ENCODE measurements around the gene SLC25A25. TPM values are rescaled to one million over a fixed set of nuclear protein-coding genes. Genes with fewer than 3 reads are reported as not detected.

The SLC25A25 gene
- total and polyA plus RNA-seq, 9 of the 15 experiments (the other 6 are each of a cell fraction or from before 2014, with no cell fraction given): 0.07 to 35.9 (median 23.2) TPM

Other genes starting within 250 kb of the SLC25A25 start
Only the 7 nearest of the 15 such genes appear.
- gene DPM2, start 130.4 kb upstream of the SLC25A25 start, total RNA-seq (2014; rRNA removed): 56.6 and 88.7 TPM in 2 replicates
- gene DPM2, start 130.4 kb upstream of the SLC25A25 start, total RNA-seq (2014; rRNA removed; fragmentation: Illumina TruSeq; extraction: Trizol): 48.1 and 53.8 TPM in 2 replicates
- gene DPM2, start 130.4 kb upstream of the SLC25A25 start, total RNA-seq (2015; rRNA removed; fragmentation: Illumina TruSeq; extraction: Trizol): 71.1 and 73.4 TPM in 2 replicates
- gene DPM2, start 130.4 kb upstream of the SLC25A25 start, total RNA-seq (2021): 95.3 and 102 TPM in 2 replicates
- 93.8 and 101 TPM in 2 replicates for gene DPM2, start 130.4 kb upstream of the SLC25A25 start, polyA plus RNA-seq (2011; rRNA removed)
- 126 and 142 TPM in 2 replicates for gene DPM2, start 130.4 kb upstream of the SLC25A25 start, polyA plus RNA-seq (2014; fragmentation: Illumina TruSeq; extraction: Trizol)
- 10 to 100 TPM; 43.5 to 69.3 TPM for gene DPM2, start 130.4 kb upstream of the SLC25A25 start, polyA plus RNA-seq (2014; fragmentation: Nextera tagmentation; extraction: Ambion mirVana)
- 104 and 107 TPM in 2 replicates for gene DPM2, start 130.4 kb upstream of the SLC25A25 start, polyA plus RNA-seq (2014; rRNA removed)
- 2.1 and 4.5 TPM in 2 replicates for gene EEIG1, start 87.2 kb upstream of the SLC25A25 start, total RNA-seq (2014; rRNA removed)
- gene EEIG1, start 87.2 kb upstream of the SLC25A25 start, total RNA-seq (2014; rRNA removed; fragmentation: Illumina TruSeq; extraction: Trizol): 1.6 and 2.3 TPM in 2 replicates
- gene EEIG1, start 87.2 kb upstream of the SLC25A25 start, total RNA-seq (2015; rRNA removed; fragmentation: Illumina TruSeq; extraction: Trizol): 2.8 and 4.1 TPM in 2 replicates
- 11.2 and 16.7 TPM in 2 replicates for gene EEIG1, start 87.2 kb upstream of the SLC25A25 start, total RNA-seq (2021)
- 4.4 and 7.7 TPM in 2 replicates for gene EEIG1, start 87.2 kb upstream of the SLC25A25 start, polyA plus RNA-seq (2011; rRNA removed)
- 5.6 and 9.1 TPM in 2 replicates for gene EEIG1, start 87.2 kb upstream of the SLC25A25 start, polyA plus RNA-seq (2014; fragmentation: Illumina TruSeq; extraction: Trizol)
- under 1 TPM; 0.17 to 0.25 TPM for gene EEIG1, start 87.2 kb upstream of the SLC25A25 start, polyA plus RNA-seq (2014; fragmentation: Nextera tagmentation; extraction: Ambion mirVana)
- 3.6 and 6.6 TPM in 2 replicates for gene EEIG1, start 87.2 kb upstream of the SLC25A25 start, polyA plus RNA-seq (2014; rRNA removed)
- 21.3 and 27.6 TPM in 2 replicates for gene NAIF1, start 912 bp upstream of the SLC25A25 start, total RNA-seq (2014; rRNA removed)
- 15.8 and 16.2 TPM in 2 replicates for gene NAIF1, start 912 bp upstream of the SLC25A25 start, total RNA-seq (2014; rRNA removed; fragmentation: Illumina TruSeq; extraction: Trizol)
- gene NAIF1, start 912 bp upstream of the SLC25A25 start, total RNA-seq (2015; rRNA removed; fragmentation: Illumina TruSeq; extraction: Trizol): 15.9 and 17.4 TPM in 2 replicates
- 23.1 and 26.6 TPM in 2 replicates for gene NAIF1, start 912 bp upstream of the SLC25A25 start, total RNA-seq (2021)
- gene NAIF1, start 912 bp upstream of the SLC25A25 start, polyA plus RNA-seq (2011; rRNA removed): 17.2 and 21.5 TPM in 2 replicates
- gene NAIF1, start 912 bp upstream of the SLC25A25 start, polyA plus RNA-seq (2014; fragmentation: Illumina TruSeq; extraction: Trizol): 16.3 and 16.9 TPM in 2 replicates
- 1 to 10 TPM; 4.8 to 5.3 TPM for gene NAIF1, start 912 bp upstream of the SLC25A25 start, polyA plus RNA-seq (2014; fragmentation: Nextera tagmentation; extraction: Ambion mirVana)
- gene NAIF1, start 912 bp upstream of the SLC25A25 start, polyA plus RNA-seq (2014; rRNA removed): 17.7 and 17.8 TPM in 2 replicates
- 196 and 257 TPM in 2 replicates for gene PTGES2, start 59.5 kb downstream of the SLC25A25 start, total RNA-seq (2014; rRNA removed)
- 34.3 and 50.3 TPM in 2 replicates for gene PTGES2, start 59.5 kb downstream of the SLC25A25 start, total RNA-seq (2014; rRNA removed; fragmentation: Illumina TruSeq; extraction: Trizol)
- 98.9 and 102 TPM in 2 replicates for gene PTGES2, start 59.5 kb downstream of the SLC25A25 start, total RNA-seq (2015; rRNA removed; fragmentation: Illumina TruSeq; extraction: Trizol)
- gene PTGES2, start 59.5 kb downstream of the SLC25A25 start, total RNA-seq (2021): 135 and 137 TPM in 2 replicates
- 90.1 and 106 TPM in 2 replicates for gene PTGES2, start 59.5 kb downstream of the SLC25A25 start, polyA plus RNA-seq (2011; rRNA removed)
- 89.2 and 128 TPM in 2 replicates for gene PTGES2, start 59.5 kb downstream of the SLC25A25 start, polyA plus RNA-seq (2014; fragmentation: Illumina TruSeq; extraction: Trizol)
- 1 to 10 TPM; 2.4 to 6.2 TPM for gene PTGES2, start 59.5 kb downstream of the SLC25A25 start, polyA plus RNA-seq (2014; fragmentation: Nextera tagmentation; extraction: Ambion mirVana)
- gene PTGES2, start 59.5 kb downstream of the SLC25A25 start, polyA plus RNA-seq (2014; rRNA removed): 128 and 149 TPM in 2 replicates
- gene LCN2, start 81.2 kb downstream of the SLC25A25 start, total RNA-seq (2014; rRNA removed): 0.20 and 0.54 TPM in 2 replicates
- gene LCN2, start 81.2 kb downstream of the SLC25A25 start, total RNA-seq (2014; rRNA removed; fragmentation: Illumina TruSeq; extraction: Trizol): 0.47 TPM in 1 of 2 replicates, not detected in the other
- not detected in 2 replicates for gene LCN2, start 81.2 kb downstream of the SLC25A25 start, total RNA-seq (2015; rRNA removed; fragmentation: Illumina TruSeq; extraction: Trizol)
- 0.40 and 0.72 TPM in 2 replicates for gene LCN2, start 81.2 kb downstream of the SLC25A25 start, total RNA-seq (2021)
- gene LCN2, start 81.2 kb downstream of the SLC25A25 start, polyA plus RNA-seq (2011; rRNA removed): 0.60 and 1.2 TPM in 2 replicates
- gene LCN2, start 81.2 kb downstream of the SLC25A25 start, polyA plus RNA-seq (2014; fragmentation: Illumina TruSeq; extraction: Trizol): 0.22 and 1.0 TPM in 2 replicates
- gene LCN2, start 81.2 kb downstream of the SLC25A25 start, polyA plus RNA-seq (2014; fragmentation: Nextera tagmentation; extraction: Ambion mirVana): under 1 TPM; 0.10 to 0.11 TPM
- gene LCN2, start 81.2 kb downstream of the SLC25A25 start, polyA plus RNA-seq (2014; rRNA removed): 0.21 and 0.65 TPM in 2 replicates
- gene BBLN, start 92.0 kb downstream of the SLC25A25 start, total RNA-seq (2014; rRNA removed): 331 and 433 TPM in 2 replicates
- gene BBLN, start 92.0 kb downstream of the SLC25A25 start, total RNA-seq (2014; rRNA removed; fragmentation: Illumina TruSeq; extraction: Trizol): 11.5 and 11.9 TPM in 2 replicates
- 109 and 123 TPM in 2 replicates for gene BBLN, start 92.0 kb downstream of the SLC25A25 start, total RNA-seq (2015; rRNA removed; fragmentation: Illumina TruSeq; extraction: Trizol)
- 172 and 177 TPM in 2 replicates for gene BBLN, start 92.0 kb downstream of the SLC25A25 start, total RNA-seq (2021)
- 87.1 and 125 TPM in 2 replicates for gene BBLN, start 92.0 kb downstream of the SLC25A25 start, polyA plus RNA-seq (2011; rRNA removed)
- gene BBLN, start 92.0 kb downstream of the SLC25A25 start, polyA plus RNA-seq (2014; fragmentation: Illumina TruSeq; extraction: Trizol): 30.1 and 181 TPM in 2 replicates
- gene BBLN, start 92.0 kb downstream of the SLC25A25 start, polyA plus RNA-seq (2014; fragmentation: Nextera tagmentation; extraction: Ambion mirVana): 10 to 100 TPM in 1 of 2 experiments, 1 to 10 TPM in 1; 4.2 to 13.7 TPM
- 191 and 213 TPM in 2 replicates for gene BBLN, start 92.0 kb downstream of the SLC25A25 start, polyA plus RNA-seq (2014; rRNA removed)
- gene CIZ1, start 123.3 kb downstream of the SLC25A25 start, total RNA-seq (2014; rRNA removed): 127 and 164 TPM in 2 replicates
- gene CIZ1, start 123.3 kb downstream of the SLC25A25 start, total RNA-seq (2014; rRNA removed; fragmentation: Illumina TruSeq; extraction: Trizol): 55.4 and 57.1 TPM in 2 replicates
- gene CIZ1, start 123.3 kb downstream of the SLC25A25 start, total RNA-seq (2015; rRNA removed; fragmentation: Illumina TruSeq; extraction: Trizol): 83.7 and 87.8 TPM in 2 replicates
- 329 and 330 TPM in 2 replicates for gene CIZ1, start 123.3 kb downstream of the SLC25A25 start, total RNA-seq (2021)
- gene CIZ1, start 123.3 kb downstream of the SLC25A25 start, polyA plus RNA-seq (2011; rRNA removed): 82.1 and 168 TPM in 2 replicates
- gene CIZ1, start 123.3 kb downstream of the SLC25A25 start, polyA plus RNA-seq (2014; fragmentation: Illumina TruSeq; extraction: Trizol): 244 and 291 TPM in 2 replicates
- gene CIZ1, start 123.3 kb downstream of the SLC25A25 start, polyA plus RNA-seq (2014; fragmentation: Nextera tagmentation; extraction: Ambion mirVana): 10 to 100 TPM in 1 of 2 experiments, 1 to 10 TPM in 1; 6.6 to 12.6 TPM
- gene CIZ1, start 123.3 kb downstream of the SLC25A25 start, polyA plus RNA-seq (2014; rRNA removed): 161 and 175 TPM in 2 replicates